CD4-positive, alpha-beta T cell treated with Interleukin-10 for 1 hour (primary cell): ENCODE results near the gene FIGNL2.

Experiments
- DNase-seq: peaks from one replicate; pipeline ENCODE4 v3.0.0-alpha.2; 2020

Gene FIGNL2

DNA sequence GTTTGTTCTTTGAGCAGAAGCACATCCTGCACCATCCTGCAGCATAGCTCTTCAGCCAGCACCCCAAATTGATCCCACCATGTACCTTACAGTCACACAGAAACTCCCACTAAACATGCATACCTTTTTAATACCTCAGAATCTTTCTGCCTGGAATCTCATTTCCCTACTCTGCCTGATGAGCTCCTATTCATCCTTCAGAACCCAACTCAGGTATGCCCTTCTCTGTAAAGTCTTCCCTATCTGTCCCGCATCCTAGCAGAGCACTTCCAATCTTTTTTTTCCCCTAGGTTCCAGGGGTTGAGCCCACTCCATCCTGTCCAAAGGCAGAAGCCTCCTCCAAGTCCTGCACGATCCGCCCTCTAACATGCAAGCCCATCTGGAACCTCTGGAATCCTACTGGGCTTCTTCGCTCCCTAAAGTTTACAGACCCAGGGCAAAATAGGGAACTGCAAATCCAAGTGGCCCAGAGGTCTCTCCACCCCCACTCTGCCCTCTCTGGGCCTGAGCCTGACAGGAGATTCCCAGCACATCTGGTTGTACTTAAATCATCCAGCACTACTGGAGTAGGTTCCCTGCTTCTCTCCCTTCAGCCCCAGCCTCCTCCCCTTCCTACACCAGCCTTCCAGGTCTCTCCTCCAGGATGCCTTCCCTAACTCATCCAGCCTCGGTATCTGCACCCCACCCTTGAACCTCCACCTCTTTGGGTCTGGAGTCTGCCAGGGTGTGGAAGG, 4.1 kb upstream of the FIGNL2 start:
- no peak for DNase-seq

DNA sequence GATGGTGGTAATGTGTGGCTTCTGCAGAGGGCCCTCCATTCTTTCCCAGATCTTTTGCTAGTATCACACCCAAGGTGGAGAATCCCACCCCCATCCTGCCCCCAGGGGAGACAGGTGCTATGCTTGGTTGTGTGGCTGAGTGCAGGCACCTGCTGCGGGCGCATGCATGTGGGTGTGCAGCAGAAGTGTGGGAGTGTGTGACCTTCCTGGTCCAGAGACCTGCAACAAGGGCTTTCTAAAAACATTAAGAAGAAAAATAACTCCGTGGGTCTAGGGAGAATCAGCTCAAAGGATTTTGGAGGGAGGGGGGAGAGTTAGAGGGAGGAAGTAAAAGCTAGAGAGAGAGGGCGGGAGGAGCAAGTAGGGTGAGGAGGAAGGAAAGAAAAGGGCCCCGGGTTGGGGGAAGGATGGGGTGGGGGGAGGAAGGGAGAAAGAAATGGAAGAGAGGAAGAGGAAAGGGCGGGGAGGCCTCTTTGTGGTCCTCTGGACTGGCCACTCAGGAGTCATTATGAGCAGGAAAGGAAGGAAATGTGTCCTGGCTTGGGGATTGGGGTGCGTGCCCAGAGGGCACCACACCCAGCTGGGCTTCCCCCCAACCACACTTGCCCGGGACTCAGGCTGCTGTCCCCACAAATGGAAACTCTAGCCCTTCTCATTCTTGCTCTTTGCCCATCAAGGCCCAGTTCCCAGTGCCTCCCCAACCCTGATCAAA, 3.1 kb upstream of the FIGNL2 start:
- no peak for DNase-seq

DNA sequence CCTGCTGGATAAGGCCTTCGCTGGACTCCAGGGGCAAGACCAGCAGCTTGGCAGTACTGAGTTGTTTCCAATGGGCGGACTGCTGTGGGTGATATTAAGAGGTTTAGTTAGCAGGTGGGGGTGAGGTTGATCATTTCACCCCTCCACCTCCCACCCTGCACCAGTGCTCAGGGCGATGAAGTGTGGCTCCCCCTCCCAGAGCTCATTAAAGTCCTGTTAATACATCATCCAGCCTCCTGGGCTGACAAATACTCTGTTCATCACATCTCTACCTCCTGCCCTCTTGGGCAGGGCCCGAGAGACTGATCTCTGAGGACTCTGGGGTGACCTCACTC, 2.4 kb upstream of the FIGNL2 start:
- no peak for DNase-seq

DNA sequence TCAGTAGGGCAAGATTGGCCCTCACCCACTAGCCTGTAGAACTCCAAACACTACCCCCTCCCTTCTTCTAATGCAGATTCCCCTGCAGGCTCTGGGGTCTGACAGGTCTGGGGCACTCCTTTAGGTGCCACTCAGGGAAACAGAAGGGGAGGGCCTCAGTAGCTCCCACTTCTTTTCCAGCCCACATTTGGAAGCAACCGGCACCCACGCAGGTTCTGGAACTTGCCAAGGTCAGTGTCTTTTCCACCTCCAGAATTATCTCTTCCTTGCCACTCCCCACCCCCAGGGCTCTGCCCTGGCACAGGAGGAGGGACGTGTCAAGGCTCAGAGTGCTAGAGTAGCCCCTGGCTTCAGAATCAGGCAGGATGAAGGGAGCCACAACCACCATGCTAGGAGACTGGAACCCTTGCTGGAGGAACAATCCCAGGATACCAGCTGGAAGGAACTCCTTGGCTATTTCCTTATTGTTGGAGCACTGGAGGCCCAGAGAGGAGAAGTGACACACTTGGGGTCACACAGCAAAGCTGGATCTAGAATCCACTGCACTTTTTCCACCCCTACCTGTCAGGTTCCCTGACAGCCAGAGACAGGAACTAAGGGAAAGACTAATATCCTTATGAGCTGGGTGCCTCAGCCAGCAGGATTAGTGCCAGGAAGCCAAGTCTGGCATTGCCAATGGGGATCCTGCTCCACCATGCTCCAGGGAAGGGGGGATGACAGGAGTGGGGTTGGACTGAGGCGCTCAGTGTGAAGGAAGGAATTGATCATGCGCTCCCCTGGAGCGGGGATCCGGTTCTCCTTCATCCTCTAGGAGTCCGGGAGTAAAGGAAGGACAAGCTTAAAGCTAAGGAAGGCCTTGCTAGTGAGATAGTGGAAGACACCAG, 1.8 kb upstream of the FIGNL2 start:
- no peak for DNase-seq

DNA sequence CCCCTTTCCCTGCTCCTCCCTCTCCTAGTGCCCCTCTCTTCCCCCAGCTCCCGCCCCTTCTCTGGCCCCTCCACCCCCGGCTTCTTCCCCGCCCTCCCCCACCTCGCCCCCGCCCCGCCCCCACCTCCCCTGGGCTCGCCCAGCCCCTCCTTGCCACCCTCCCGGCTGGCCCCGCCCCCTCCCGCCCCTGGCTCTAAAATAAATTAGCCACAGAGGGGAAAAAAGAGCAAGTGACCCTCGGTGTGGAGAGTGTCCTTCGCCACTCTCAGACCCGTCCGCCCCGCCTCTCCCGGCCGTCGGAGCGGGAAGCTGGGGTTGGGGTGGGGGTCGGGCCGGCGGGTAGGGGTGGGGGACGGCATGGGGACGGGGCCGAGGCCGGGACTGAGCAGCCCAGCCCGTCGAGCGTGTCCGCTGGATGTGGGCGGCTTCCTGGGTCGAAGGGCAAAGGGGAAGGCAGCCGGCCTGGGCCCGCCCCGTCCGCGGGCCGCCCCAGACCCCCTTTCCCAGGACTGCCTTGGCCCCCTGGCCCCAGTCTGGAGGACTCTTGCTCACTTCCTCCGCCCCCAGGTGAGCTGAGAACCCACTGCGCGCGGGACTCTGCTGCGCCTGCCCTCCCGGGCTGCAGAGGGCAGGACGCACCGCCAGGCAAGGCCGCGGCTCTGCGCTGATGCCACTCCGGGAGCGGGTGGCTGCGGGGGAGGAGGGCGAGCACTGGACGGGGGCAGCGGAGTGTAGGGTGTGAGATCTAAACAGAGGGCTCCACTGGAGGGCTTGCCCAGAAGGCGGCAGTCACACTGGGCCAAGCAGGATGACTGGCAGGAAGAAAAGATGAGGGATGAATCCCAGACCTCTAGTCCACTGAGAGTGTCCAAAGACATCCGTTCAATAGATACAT, 570 bp upstream of the FIGNL2 start:
- no peak for DNase-seq

DNA sequence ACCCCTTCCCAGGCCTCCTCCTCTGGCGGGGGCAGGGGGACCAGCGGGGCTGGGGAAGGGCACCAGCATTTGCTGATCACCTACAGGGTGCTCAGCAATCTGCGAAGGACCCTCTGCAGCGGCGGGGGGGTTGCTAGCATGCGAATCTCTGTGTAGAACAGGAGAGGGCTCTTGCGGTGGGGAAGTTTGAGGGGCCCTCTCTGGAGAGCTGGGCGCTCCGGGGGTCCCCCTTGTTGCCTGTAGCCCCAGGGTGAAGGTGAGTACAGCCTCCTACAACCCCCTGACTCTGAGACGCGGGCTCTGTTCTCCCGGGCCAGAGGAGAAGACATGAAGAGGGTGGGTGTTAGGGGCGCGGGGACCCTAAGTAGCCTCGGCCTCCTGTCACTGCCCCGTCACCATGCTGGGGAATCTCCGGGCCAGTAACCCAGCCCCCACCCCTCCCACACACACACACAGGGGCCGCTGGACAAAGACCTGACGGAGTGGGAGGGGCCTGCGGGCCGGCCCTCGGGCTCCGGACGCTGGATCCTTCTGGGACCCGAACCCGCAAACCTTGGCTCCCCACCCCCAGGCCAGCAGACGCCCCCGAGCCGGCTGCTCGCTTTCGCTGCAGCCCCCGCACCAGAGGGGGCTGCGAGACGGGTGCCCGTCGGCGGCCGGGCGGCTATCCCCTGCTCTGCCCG, 734 bp downstream of the FIGNL2 start:
- DNase-seq = no peak

DNA sequence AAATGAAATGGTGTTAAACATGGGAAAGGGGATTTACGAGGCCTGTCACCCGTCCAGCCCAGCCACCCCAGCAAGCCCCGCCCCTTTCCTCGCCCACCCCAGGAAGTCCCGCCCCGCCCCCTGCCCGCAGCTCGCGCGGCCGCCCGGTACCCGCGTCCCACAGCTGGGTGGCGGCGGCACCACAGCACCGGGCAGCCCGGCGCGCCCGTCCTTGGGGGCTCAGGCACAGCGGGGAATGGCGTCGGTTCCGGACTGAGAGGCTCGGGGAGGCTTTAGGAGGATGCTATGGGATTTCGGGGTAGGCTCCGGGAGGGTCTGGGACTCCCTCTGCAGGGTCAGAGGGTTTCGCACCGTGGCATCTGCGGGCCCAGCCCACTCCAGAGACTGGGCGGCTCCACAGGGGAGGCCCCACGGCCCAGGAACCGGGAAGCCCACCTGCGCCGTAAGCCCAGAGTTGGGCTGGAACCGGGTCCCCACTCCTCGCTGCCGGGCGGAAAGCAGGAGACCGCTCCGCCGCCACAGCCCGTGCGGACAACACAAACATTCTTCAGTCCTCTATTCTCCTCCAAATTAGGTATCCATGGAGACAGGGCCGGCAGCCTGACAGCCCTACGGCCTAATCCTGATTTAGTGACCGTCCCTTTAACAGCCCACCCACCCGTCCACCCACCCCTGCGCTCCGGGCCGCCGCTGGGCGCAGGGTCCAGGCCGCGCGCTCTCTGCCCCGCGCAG, 1.4 kb downstream of the FIGNL2 start:
- peak; percentile 45 for DNase-seq

DNA sequence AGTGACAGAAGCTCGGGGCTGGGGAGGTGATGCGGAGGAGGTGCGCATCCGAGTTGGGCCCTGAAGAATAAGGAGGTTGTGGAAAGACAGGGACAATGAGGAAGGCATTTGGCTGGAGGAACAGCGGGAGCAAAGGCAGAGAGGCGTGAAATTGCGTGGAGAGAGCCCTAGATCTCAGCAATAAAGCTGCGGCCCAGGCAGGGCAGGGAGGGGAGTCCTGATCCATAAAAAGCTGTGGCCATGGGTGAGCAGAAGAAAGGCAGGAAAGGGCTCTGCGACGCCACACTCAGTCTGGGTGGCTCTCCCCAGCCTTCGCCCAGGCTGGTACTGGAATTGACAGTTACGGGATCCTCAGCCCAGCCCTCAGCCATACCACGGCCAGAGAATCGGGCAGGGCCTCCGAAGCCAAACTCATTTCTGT, 2.2 kb downstream of the FIGNL2 start:
- no peak for DNase-seq

DNA sequence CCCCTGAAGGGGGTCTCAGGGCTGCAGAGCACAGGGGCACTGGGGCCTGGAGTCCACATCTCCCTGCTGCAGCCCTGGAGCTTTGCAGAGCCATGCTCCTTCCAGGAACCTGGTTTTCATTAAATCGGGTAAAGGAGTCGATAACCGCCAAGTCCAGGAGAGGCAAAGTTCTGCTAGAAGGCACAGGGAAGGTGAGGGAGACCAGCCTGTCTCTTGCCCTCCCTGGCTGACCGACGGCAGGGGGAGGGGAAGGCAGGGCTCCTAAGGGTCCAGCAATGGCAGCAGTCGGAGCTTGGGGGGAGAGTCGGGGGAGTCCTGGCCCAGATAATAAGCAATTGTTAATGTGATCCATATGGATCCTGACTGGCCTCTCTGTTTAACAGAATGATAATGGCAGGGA, 3.0 kb downstream of the FIGNL2 start:
- no peak for DNase-seq

DNA sequence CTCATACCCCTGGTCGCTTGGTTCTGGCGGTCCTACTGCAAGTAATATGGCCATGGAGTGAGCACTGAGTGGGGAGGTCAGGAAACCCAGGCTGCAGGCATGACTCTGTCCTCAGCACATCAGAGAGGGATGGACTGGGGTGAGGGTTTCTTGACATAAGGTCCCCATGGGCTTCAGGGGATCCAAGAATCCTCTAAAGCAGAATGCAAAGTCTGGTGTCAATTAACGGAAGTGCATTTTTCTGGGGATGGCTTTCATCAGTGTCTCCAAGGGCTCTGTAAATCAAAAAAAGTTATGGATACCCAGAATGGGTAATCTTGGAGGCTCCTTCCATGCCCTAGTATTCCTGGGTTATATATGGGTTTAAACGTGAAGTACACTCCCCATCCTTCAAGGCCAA, 3.7 kb downstream of the FIGNL2 start:
- DNase-seq = no peak

DNA sequence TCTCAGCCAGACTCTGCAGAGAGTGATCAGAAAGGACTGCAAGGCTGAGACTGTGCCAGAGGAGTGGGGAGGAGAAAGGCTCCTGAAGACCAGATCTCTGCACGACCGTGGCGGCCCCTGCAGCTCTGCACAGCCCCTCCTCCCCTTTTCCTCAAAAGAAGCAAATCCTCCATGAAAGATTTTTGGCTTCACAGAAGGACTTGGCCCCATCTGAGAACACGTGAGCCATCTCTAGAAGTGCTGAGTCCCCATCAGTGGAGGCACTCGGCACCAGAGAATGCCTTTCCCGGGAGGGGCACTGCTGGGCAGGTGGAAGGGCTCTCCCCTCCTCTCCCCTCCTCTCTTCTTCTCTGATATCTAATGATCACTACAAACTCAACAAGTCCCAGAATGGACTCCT, 6.8 kb downstream of the FIGNL2 start:
- DNase-seq = no peak

DNA sequence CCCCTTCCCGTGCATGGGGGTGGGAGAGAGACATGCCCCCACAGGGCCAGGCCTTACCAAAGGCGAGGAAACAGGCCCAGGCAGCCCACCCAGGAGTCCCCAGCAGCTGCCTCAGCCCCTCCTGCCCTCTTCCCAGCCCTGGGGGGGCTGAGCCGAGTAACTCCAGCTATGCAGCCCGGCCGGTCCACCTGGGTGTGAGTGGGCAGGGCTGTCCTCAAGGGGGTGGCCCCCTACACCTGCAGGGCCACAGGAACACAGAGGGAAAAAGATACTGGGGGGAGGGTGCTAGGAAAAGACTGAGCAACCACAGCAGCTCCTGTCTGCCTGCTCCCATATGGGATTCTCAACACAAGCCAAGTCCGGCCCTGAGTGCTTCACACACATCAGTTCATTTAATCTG, 7.6 kb downstream of the FIGNL2 start:
- no peak for DNase-seq

DNA sequence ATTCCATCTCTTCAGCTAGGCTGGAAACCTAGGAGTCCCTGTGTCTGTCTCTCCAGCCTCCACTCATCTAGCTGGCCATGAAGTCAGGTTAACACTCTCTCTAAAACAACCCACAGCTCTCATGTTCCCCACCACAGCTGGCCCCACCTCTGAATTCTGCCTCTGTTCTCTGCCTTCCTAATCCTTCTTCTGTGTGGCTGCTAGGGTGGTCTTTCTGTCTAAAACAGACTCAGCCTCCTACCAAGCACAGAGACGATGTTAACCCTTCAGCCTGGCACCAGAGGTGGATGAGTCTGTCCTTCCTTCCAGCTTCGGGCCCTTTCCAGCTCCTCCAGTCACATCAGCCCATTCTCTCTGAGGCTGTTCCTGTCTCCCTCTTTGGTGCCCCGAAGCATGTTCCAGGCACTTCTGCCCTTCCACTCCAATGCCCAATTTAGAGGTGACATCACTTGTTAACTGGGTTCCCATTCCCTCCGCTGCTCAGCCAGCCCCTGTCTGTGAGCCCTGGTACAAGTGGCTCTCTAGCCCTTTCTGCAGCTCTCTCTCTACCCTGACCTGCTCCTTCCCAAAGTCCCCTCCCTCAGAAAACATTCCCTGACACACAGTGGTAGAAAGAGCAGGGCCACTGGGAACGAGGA, 9.1 kb downstream of the FIGNL2 start:
- no peak for DNase-seq

DNA sequence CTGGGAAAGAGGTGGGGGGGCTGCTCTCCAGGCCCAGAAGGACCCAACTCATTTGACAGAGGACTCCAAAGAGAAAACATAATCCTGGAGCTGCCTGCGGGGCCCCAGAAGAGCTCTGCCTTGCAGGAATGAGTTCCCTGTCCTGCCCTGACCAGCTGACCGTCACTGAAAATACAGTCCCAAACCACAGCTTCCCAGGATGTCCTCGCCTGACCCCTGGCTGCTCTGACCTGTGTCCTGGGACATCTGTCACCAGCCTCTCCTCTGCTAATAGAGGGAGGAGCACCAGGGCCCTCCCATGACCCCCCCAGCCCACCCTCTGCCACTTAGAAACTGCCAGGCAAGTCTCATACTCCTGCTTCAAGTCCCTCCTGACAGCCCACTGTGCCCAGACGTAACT, 9.8 kb downstream of the FIGNL2 start:
- no peak for DNase-seq

DNA sequence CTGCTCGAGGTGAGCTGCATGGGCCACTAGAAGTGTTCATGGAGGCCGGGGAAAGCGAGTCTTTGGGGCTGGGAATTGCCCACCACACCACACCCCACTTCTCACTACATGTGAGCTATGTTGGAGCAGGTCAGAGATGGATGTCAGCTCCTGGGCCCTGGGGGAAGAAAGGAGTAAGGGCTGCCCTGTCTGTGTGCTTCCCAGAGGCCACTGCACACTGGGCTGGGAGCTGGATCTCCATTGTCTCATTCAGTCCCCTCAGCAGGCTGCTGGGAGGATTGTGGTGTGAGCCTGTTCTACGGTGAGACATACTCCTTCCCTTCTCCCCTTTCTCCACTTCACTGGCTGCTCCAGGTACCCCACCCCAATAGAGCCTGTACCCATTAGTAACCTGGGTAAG, 10.5 kb downstream of the FIGNL2 start:
- DNase-seq = no peak

DNA sequence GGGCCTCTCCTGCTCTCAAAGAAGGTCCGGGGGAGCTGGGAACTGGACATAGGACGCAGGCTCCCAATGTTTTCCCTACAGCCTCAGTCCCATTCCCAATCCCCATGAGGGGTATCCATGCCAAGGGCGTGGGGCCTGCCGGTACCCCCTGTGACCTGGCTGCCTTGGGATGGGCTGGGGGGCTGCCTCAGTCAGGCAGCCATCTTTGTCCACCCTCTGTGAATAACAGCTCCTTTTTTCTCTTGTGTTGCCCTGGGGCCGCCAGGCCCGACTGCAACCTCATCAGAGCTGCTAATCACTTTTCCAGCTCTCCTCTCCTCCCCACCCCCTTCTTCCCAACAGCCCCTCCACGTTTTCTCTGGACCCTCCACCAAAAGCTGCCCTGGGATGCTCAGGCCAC, 11.2 kb downstream of the FIGNL2 start:
- no peak for DNase-seq

DNA sequence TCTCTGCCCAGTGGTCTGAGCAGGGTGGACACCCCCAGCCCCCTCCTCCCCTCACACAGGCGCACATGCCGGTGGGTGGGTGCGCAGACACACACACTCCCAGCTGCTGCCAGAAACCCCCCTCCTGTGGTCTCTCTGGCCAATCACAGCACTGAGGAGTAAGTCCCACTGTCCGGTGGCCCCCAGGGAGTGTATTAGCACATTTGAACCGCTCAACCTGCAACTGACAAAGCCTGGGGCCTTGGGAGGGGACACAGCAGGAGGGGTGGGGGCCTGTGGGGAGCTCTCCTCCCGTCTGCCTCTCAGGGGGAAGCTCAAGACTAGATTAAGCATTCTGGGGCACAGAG, 11.7 kb downstream of the FIGNL2 start:
- DNase-seq = no peak

DNA sequence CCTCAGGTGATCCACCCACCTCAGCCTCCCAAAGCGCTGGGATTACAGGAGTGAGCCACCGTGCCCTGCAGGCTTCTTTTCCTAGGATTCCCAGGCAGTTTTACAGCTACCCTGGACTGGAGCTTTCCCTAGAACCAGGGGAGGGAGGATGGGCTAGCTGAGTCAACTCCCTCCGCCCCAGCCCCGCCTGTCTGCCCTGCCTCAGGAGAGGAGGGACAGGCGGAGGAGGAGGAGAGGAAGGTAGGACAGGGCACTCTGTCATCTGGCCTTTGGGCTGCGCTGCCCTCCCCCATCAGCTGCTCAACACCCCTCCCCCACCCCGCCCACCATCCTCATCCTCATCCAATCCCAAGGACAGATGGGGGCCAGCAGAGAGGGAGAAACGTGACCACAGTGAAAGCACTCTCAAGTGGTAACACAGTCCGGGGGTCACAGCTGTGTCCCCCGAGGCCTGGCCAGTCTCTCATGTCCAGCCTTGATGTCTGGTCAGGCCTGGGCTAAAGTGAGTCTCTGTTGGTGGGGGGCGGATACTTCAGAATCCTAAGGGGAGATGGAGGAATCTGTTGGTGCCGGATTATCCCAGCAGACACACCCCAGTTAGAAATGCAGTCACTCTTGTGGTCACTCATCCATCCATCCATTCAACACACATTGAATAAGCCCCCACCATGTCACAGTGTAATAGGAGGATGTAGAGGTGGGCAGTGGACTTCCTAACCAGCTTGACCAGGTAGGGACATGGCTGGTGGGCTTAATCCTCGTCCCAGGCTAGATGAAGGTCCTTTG, 12.3 kb downstream of the FIGNL2 start:
- DNase-seq = no peak

DNA sequence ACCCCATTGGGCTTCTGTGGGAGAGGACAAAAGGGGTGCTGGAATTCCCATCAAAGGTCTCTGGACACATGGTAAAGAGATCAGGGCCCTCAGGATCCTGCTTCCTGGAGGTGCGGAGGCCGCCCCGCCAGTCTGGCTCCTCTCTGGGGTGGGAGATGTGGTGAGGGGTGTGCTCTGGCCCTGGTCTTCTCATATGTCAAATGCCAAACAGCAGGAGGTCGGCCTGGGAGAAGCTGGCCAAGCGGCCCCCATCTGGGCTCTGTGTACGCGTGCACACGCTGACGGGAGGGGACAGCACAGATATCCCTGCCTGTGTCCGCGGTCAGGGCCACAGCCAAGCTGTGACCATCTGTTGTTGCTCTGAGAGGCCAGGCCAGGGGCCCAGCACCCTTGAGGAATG, 14.1 kb downstream of the FIGNL2 start:
- DNase-seq = no peak
